ENCODE data around the gene DGKH.

DGKH gene

GRCh38 chr13:42048342-42048683 is at the start of gene DGKH:
Gene DGKH, plus strand, starts transcription at chr13:42048648. Its CDS starts 126 bp downstream, at chr13:42048774.
- TF ChIP-seq TAF1 (IDR thresholded peaks at IDR 0.05; ENCODE audit: low read depth) = no peak
- peak; percentile 86 for TF ChIP-seq ZBTB7A (IDR thresholded peaks at IDR 0.05; ENCODE audit: low read depth)
- 0 out of 2 replicates have a peak, but pooled peaks have one; percentile 61 for TF ChIP-seq YY1 (IDR thresholded peaks at IDR 0.05; ENCODE audit: low read depth)

- TF ChIP-seq, protein P1, sequence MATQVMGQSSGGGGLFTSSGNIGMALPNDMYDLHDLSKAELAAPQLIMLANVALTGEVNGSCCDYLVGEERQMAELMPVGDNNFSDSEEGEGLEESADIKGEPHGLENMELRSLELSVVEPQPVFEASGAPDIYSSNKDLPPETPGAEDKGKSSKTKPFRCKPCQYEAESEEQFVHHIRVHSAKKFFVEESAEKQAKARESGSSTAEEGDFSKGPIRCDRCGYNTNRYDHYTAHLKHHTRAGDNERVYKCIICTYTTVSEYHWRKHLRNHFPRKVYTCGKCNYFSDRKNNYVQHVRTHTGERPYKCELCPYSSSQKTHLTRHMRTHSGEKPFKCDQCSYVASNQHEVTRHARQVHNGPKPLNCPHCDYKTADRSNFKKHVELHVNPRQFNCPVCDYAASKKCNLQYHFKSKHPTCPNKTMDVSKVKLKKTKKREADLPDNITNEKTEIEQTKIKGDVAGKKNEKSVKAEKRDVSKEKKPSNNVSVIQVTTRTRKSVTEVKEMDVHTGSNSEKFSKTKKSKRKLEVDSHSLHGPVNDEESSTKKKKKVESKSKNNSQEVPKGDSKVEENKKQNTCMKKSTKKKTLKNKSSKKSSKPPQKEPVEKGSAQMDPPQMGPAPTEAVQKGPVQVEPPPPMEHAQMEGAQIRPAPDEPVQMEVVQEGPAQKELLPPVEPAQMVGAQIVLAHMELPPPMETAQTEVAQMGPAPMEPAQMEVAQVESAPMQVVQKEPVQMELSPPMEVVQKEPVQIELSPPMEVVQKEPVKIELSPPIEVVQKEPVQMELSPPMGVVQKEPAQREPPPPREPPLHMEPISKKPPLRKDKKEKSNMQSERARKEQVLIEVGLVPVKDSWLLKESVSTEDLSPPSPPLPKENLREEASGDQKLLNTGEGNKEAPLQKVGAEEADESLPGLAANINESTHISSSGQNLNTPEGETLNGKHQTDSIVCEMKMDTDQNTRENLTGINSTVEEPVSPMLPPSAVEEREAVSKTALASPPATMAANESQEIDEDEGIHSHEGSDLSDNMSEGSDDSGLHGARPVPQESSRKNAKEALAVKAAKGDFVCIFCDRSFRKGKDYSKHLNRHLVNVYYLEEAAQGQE (IDR thresholded peaks at IDR 0.05; ENCODE audit: low read depth) = no peak
- no peak for TF ChIP-seq NFIC (IDR thresholded peaks at IDR 0.05)
- no peak for TF ChIP-seq EP300 (IDR thresholded peaks at IDR 0.05; ENCODE audit: borderline replicate concordance)
- no peak for TF ChIP-seq YY1 (IDR thresholded peaks at IDR 0.05; ENCODE audit: low read depth)
- no peak for TF ChIP-seq TCF12 (IDR thresholded peaks at IDR 0.05; ENCODE audit: low read depth)
- TF ChIP-seq CREB1 (IDR thresholded peaks at IDR 0.05; ENCODE audit: low read depth) = no peak
- TF ChIP-seq RAD21 (IDR thresholded peaks at IDR 0.05; ENCODE audit: low read depth) = no peak
- TF ChIP-seq, protein P2, sequence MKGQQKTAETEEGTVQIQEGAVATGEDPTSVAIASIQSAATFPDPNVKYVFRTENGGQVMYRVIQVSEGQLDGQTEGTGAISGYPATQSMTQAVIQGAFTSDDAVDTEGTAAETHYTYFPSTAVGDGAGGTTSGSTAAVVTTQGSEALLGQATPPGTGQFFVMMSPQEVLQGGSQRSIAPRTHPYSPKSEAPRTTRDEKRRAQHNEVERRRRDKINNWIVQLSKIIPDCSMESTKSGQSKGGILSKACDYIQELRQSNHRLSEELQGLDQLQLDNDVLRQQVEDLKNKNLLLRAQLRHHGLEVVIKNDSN (IDR thresholded peaks at IDR 0.05) = no peak
- TF ChIP-seq CEBPB (IDR thresholded peaks at IDR 0.05) = no peak
- no peak for TF ChIP-seq EGR1 (IDR thresholded peaks at IDR 0.05)
- TF ChIP-seq FOXM1 (IDR thresholded peaks at IDR 0.05; ENCODE audit: borderline replicate concordance, low read depth) = no peak
- TF ChIP-seq TEAD4 (IDR thresholded peaks at IDR 0.05) = no peak
- no peak for TF ChIP-seq ZBTB7A (IDR thresholded peaks at IDR 0.05; ENCODE audit: low read depth)
Observed at GRCh38 chr13:42000846-42001245, 47.6 kb upstream of the DGKH start.

DNA sequence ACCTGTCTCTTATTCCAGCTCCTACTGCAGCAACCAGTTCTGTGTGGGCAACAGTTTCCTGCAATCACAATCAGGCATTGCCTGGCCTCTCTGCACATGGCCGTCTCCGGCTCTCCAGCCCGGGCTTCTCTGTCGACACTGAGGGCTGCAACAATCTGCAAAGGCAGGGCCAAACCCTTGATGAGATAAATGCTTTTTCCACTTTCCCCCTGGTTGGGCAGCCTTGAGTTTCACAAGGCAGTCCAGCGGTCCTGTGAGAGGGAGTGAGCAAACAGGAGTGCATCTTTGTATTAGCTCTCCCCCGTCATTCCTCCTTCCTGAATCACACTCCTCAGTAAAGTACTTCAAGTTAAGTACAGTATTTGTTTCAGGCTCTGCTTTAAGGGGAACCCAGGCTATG is 46.9 kb upstream of the DGKH start:
- TF ChIP-seq CREB1 (IDR thresholded peaks at IDR 0.05; ENCODE audit: low read depth) (no peak), TAF1 (IDR thresholded peaks at IDR 0.05; ENCODE audit: low read depth) (no peak), RAD21 (IDR thresholded peaks at IDR 0.05; ENCODE audit: low read depth) (no peak), NFIC (IDR thresholded peaks at IDR 0.05) (no peak), TEAD4 (IDR thresholded peaks at IDR 0.05) (no peak), EGR1 (IDR thresholded peaks at IDR 0.05) (no peak)
- TF ChIP-seq, protein P2 (IDR thresholded peaks at IDR 0.05) = no peak
- TF ChIP-seq, protein P1 (IDR thresholded peaks at IDR 0.05; ENCODE audit: low read depth) = no peak

DNA sequence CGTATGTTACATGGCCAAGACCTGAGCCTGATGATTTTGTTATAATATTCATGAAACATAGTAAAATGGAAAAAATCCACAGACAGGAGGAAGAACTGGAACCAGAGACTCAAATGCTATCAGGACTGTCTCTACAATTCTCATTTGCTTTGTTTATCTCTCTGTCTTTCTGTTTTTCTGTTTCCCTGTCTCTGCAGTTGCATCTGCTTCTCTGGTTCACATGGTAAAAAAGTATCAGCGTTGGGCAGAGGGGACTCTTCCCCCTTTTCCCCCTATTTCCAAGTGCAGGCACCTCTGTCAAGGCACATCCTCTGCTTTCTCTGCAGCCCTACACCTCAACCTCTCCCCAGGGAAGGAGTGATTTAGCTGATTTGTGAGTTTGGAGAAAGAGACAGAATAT is 46.4 kb upstream of the DGKH start:
- TF ChIP-seq TEAD4 (IDR thresholded peaks at IDR 0.05) = no peak
- TF ChIP-seq, protein P2 (IDR thresholded peaks at IDR 0.05) = no peak
- no peak for TF ChIP-seq CREB1 (IDR thresholded peaks at IDR 0.05; ENCODE audit: low read depth)
- no peak for TF ChIP-seq ZBTB7A (IDR thresholded peaks at IDR 0.05; ENCODE audit: low read depth)
- no peak for TF ChIP-seq FOXM1 (IDR thresholded peaks at IDR 0.05; ENCODE audit: borderline replicate concordance, low read depth)
- TF ChIP-seq RAD21 (IDR thresholded peaks at IDR 0.05; ENCODE audit: low read depth) = no peak
- no peak for TF ChIP-seq EP300 (IDR thresholded peaks at IDR 0.05; ENCODE audit: borderline replicate concordance)
- no peak for TF ChIP-seq NFIC (IDR thresholded peaks at IDR 0.05)
- TF ChIP-seq EGR1 (IDR thresholded peaks at IDR 0.05) = no peak
- TF ChIP-seq YY1 (IDR thresholded peaks at IDR 0.05; ENCODE audit: low read depth) = no peak
- no peak for TF ChIP-seq TAF1 (IDR thresholded peaks at IDR 0.05; ENCODE audit: low read depth)
- no peak for TF ChIP-seq TCF12 (IDR thresholded peaks at IDR 0.05; ENCODE audit: low read depth)
- TF ChIP-seq CEBPB (IDR thresholded peaks at IDR 0.05) = no peak

GRCh38 chr13:42007844-42008243 is 40.6 kb upstream of the DGKH start:
- no peak for TF ChIP-seq CEBPB (IDR thresholded peaks at IDR 0.05)
- no peak for TF ChIP-seq RAD21 (IDR thresholded peaks at IDR 0.05; ENCODE audit: low read depth)
- TF ChIP-seq CREB1 (IDR thresholded peaks at IDR 0.05; ENCODE audit: low read depth) = no peak
- TF ChIP-seq TEAD4 (IDR thresholded peaks at IDR 0.05) = no peak
- TF ChIP-seq, protein P1 (IDR thresholded peaks at IDR 0.05; ENCODE audit: low read depth) = no peak
- no peak for TF ChIP-seq FOXM1 (IDR thresholded peaks at IDR 0.05; ENCODE audit: borderline replicate concordance, low read depth)
- no peak for TF ChIP-seq EGR1 (IDR thresholded peaks at IDR 0.05)
- TF ChIP-seq YY1 (IDR thresholded peaks at IDR 0.05; ENCODE audit: low read depth) = no peak
- no peak for TF ChIP-seq MAX (IDR thresholded peaks at IDR 0.05)
- TF ChIP-seq NFIC (IDR thresholded peaks at IDR 0.05) = no peak
- TF ChIP-seq TAF1 (IDR thresholded peaks at IDR 0.05; ENCODE audit: low read depth) = no peak
- no peak for TF ChIP-seq EP300 (IDR thresholded peaks at IDR 0.05; ENCODE audit: borderline replicate concordance)
- TF ChIP-seq ZBTB7A (IDR thresholded peaks at IDR 0.05; ENCODE audit: low read depth) = no peak
- TF ChIP-seq, protein P2 (IDR thresholded peaks at IDR 0.05) = no peak
- no peak for TF ChIP-seq TCF12 (IDR thresholded peaks at IDR 0.05; ENCODE audit: low read depth)

All from Ishikawa (cell line).